Fibroblast of lung (primary cell): ENCODE results near the gene WRAP53. TPM values are rescaled to one million over a fixed set of nuclear protein-coding genes. Genes with fewer than 3 reads are reported as not detected.

Source experiments
- DNase-seq, 2 donors: peaks; one replicate each; pipeline versions ENCODE4 v3.0.0 to v3.0.0-alpha.2; 2010; ENCODE audit warnings: low read depth in 2 of 2
- H2AFZ ChIP-seq: 2 replicates; pipeline ENCODE4 v1.5.1; 2012; ENCODE audit warnings: low read length, control low read depth, inconsistent platforms
- H3K27ac ChIP-seq: 2 replicates; pipeline ENCODE4 v1.5.1; 2011; ENCODE audit warnings: low read length, control low read depth; ENCODE audit not compliant: insufficient read depth
- H3K27me3 ChIP-seq: 2 replicates; pipeline ENCODE4 v1.5.1; 2011; ENCODE audit warnings: mild to moderate bottlenecking, low read length; ENCODE audit not compliant: control insufficient read depth, insufficient read depth
- H3K36me3 ChIP-seq: 2 replicates; pipeline ENCODE4 v1.5.1; 2011; ENCODE audit warnings: low read length; ENCODE audit not compliant: control insufficient read depth, insufficient read depth
- H3K4me1 ChIP-seq: 2 replicates; pipeline ENCODE4 v1.5.1; 2011; ENCODE audit warnings: low read length; ENCODE audit not compliant: control insufficient read depth, insufficient read depth; ENCODE audit errors: extremely low read depth
- H3K4me2 ChIP-seq: 2 replicates; pipeline ENCODE4 v1.5.1; 2011; ENCODE audit warnings: low read length, control low read depth; ENCODE audit not compliant: insufficient read depth; ENCODE audit errors: extremely low read depth
- H3K4me3 ChIP-seq, 4 experiments: fragments of 200-600 bp in 1 of 4; sonication (generic) in 1 of 4; replicated peaks in 1 of 4; 2 replicates each; pipeline ENCODE4 v1.5.1; 2011 to 2016; ENCODE audit warnings: low read length in 4 of 4, low read depth in 3 of 4, mild to moderate bottlenecking in 3 of 4, control low read depth in 2 of 4, inconsistent platforms in 1 of 4, mixed read lengths in 1 of 4; ENCODE audit not compliant: insufficient read depth in 1 of 4; ENCODE audit errors: control extremely low read depth in 1 of 4
- H3K79me2 ChIP-seq: 2 replicates; pipeline ENCODE4 v1.5.1; 2012; ENCODE audit warnings: mild to moderate bottlenecking, low read length, inconsistent platforms; ENCODE audit not compliant: control insufficient read depth, insufficient read depth
- H3K9ac ChIP-seq: 2 replicates; pipeline ENCODE4 v1.5.1; 2011; ENCODE audit warnings: mild to moderate bottlenecking, low read length, control low read depth; ENCODE audit not compliant: insufficient read depth
- H3K9me3 ChIP-seq: 2 replicates; pipeline ENCODE4 v1.5.1; 2012; ENCODE audit warnings: low read depth, low read length; ENCODE audit not compliant: control insufficient read depth, insufficient read depth
- H4K20me1 ChIP-seq: 2 replicates; pipeline ENCODE4 v1.5.1; 2011; ENCODE audit warnings: low read length; ENCODE audit not compliant: control insufficient read depth, insufficient read depth; ENCODE audit errors: extremely low read depth
- EZH2 ChIP-seq: IDR thresholded peaks from 2 replicates; pipeline ENCODE4 v1.5.1; 2012; ENCODE audit warnings: low read length, control low read depth, mild to moderate bottlenecking; ENCODE audit errors: missing control alignments
- polyA plus RNA-seq, 2 donors: library from polyadenylated mRNA; depleted of rRNA in 1 of 2; stranded (reverse) in 1 of 2; unstranded in 1 of 2; fragments of >200 nt; gene quantifications; 2 replicates each; pipeline ENCODE4 v1.2.1, GENCODE V29; 2011 to 2012; ENCODE audit warnings: missing spikeins in 1 of 2
- total RNA-seq: library from RNA; depleted of rRNA; stranded (reverse); fragments of >200 nt; gene quantifications from 2 replicates; pipeline ENCODE4 v1.2.1, GENCODE V29; 2014
- TF ChIP-seq, protein P1 (sequence below), 2 donors: IDR thresholded peaks in 1 of 2; conservative IDR thresholded peaks in 1 of 2; 1 replicate in 1 of 2; 2 replicates in 1 of 2; pipeline ENCODE4 v1.5.1; 2011 to 2012; ENCODE audit warnings: low read length in 2 of 2, control low read depth in 1 of 2, inconsistent platforms in 1 of 2, low read depth in 1 of 2, mild to moderate bottlenecking in 1 of 2

Gene WRAP53
- total and polyA plus RNA-seq, 2 donors (not counting 1 experiment from before 2014, with no cell fraction given) = 3.0 to 3.1 TPM

DNA sequence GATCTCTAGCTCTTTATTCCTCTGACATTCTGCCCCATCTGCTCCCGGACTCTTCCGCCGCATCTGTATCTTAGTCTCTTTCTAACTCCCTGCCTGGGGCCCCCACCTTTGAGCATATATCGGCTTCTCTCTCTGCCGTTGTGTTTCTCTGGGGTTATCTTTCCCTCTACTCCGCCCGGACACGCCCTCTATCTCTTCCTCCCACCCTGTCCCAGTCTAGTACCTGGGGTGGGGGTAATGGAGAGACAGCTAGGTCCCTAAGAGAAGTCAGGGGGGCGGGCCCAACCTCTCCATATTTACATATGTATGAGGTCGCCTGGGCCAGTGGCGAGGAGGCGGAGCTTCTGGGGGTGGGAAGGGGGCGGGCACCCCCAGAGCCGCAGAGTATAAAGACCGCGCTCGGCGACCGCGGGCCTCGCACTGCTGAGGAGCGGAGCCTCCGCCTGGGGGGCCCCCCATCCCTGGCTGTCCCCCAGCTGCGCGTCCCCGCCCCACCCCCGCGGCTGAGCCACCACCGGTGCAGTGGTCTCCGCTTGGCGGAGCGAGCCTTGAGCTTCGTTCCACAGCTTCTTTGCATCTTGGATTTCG is 37.7 kb upstream of the WRAP53 start, which contains the start of gene ATP1B2:
ATP1B2 (plus strand) TSS at position 418 of the 588 bp plus-strand sequence. CDS start 593 bp downstream, outside the sequence.
- TF ChIP-seq EZH2 = no peak
- TF ChIP-seq, protein P1, sequence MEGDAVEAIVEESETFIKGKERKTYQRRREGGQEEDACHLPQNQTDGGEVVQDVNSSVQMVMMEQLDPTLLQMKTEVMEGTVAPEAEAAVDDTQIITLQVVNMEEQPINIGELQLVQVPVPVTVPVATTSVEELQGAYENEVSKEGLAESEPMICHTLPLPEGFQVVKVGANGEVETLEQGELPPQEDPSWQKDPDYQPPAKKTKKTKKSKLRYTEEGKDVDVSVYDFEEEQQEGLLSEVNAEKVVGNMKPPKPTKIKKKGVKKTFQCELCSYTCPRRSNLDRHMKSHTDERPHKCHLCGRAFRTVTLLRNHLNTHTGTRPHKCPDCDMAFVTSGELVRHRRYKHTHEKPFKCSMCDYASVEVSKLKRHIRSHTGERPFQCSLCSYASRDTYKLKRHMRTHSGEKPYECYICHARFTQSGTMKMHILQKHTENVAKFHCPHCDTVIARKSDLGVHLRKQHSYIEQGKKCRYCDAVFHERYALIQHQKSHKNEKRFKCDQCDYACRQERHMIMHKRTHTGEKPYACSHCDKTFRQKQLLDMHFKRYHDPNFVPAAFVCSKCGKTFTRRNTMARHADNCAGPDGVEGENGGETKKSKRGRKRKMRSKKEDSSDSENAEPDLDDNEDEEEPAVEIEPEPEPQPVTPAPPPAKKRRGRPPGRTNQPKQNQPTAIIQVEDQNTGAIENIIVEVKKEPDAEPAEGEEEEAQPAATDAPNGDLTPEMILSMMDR (conservative IDR thresholded peaks at IDR 0.05 in 1 of 2, IDR thresholded peaks at IDR 0.05 in 1 of 2; ENCODE audit: low read depth in 1 of 2, low read length in 2 of 2) = no peak
- Histone ChIP-seq H3K27me3 (peaks cover 39% of the 10 kb centered on the region), H4K20me1 (no peaks in the 10 kb centered on the region), H3K27ac (no peak within 1 kb of the TSS), H3K9me3 (no peaks in the 10 kb centered on the region), H3K79me2 (no peaks in the 10 kb centered on the region), H3K4me1 (peaks cover 2% of the 10 kb centered on the region), H3K4me3 (peak within 1 kb of the TSS in 2 of 4 experiments; percentile 29 to 37), H3K4me2 (peak within 1 kb of the TSS; percentile 59), H3K36me3 (no peaks in the 10 kb centered on the region), H3K9ac (no peak within 1 kb of the TSS), H2AFZ (no peak within 1 kb of the TSS)
- peak; percentile 7 to 14 for DNase-seq

DNA sequence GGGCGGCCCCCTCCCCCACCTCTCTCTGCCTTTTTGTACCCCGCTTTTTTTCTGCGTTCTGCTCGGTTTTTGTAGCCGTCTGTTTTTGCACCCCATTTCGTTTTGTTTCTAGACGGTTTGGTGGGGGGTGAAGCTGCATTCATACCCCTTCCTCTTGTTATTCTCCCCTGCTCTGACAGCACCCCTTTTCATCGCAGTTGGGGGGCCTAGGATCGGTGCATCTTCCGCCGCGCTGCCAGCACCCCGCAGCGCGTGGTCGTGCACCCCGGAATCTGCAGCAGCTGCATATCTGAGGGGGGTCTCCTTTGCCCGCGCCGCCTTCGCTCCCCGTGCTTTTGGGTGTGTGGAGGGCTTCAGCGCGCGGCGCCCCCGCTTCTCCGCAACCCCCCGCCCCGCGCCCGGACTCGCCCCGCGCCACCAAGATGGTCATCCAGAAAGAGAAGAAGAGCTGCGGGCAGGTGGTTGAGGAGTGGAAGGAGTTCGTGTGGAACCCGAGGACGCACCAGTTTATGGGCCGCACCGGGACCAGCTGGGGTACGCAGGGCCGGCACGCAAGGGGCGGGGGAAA is 37.1 kb upstream of the WRAP53 start:
- peaks cover 2% of the 10 kb centered on the region for H3K4me1 ChIP-seq
- H3K9me3 ChIP-seq = no peaks in the 10 kb centered on the region
- H3K27ac ChIP-seq = no peak overlapping the region
- H3K36me3 ChIP-seq = no peaks in the 10 kb centered on the region
- DNase-seq = no peak
- TF ChIP-seq, protein P1 (conservative IDR thresholded peaks at IDR 0.05 in 1 of 2, IDR thresholded peaks at IDR 0.05 in 1 of 2; ENCODE audit: low read depth in 1 of 2, low read length in 2 of 2) = no peak
- TF ChIP-seq EZH2 = peak; percentile 85
- no peak overlapping the region for H2AFZ ChIP-seq
- peak overlapping the region in 2 of 4 experiments; percentile 29 to 37 for H3K4me3 ChIP-seq
- no peaks in the 10 kb centered on the region for H3K79me2 ChIP-seq
- peaks cover 39% of the 10 kb centered on the region for H3K27me3 ChIP-seq
- no peaks in the 10 kb centered on the region for H4K20me1 ChIP-seq
- H3K4me2 ChIP-seq = no peak overlapping the region
- H3K9ac ChIP-seq = no peak overlapping the region

- H3K27me3 ChIP-seq = peaks cover 39% of the 10 kb centered on the region
These were observed 36.5 kb upstream of the WRAP53 start for GRCh38 chr17:7651665-7652387.

More at GRCh38 chr17:7651665-7652387, 36.5 kb upstream of the WRAP53 start:
- DNase-seq = no peak
- TF ChIP-seq EZH2 = peak; percentile 69
- TF ChIP-seq, protein P1 (conservative IDR thresholded peaks at IDR 0.05 in 1 of 2, IDR thresholded peaks at IDR 0.05 in 1 of 2; ENCODE audit: low read depth in 1 of 2, low read length in 2 of 2) = no peak
- Histone ChIP-seq H3K4me1 (peaks cover 2% of the 10 kb centered on the region), H3K27ac (no peak overlapping the region), H3K9me3 (no peaks in the 10 kb centered on the region), H3K4me3 (no peak overlapping the region), H3K9ac (no peak overlapping the region), H3K36me3 (no peaks in the 10 kb centered on the region), H4K20me1 (no peaks in the 10 kb centered on the region), H3K79me2 (no peaks in the 10 kb centered on the region), H3K4me2 (no peak overlapping the region), H2AFZ (no peak overlapping the region)
